ENCODE results near the gene KASH5.

Gene KASH5

DNA sequence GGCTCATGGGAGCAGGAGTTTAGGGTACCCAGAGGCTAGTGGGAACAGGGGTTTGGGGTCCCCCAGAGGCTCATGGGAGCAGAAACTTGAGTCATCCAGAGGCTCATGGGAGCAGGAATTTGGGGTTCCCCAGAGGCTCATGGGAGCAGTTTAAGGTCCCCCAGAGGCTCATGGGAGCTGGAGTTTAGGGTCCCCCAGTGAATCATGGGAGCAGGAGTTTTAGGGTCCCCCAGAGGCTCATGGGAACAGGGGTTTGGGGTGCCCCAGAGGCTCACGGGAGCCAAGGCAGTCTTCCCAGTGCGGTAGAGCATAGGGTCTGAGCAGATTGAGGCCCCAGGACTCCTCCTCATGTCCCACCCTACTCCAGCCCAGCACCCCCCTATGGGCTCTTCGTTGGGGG lies 77.3 kb downstream of the KASH5 start:
- no peak for DNase-seq
- in situ Hi-C loops (cut with HindIII; ENCODE audit: low pct_ligation_motif_present, low pct_unique_long_range_greater_than_20kb, low sequenced_read_pairs): no loop called here

Measured in ACHN (cell line).